ENCODE results near the gene CNTNAP2.

DNA sequence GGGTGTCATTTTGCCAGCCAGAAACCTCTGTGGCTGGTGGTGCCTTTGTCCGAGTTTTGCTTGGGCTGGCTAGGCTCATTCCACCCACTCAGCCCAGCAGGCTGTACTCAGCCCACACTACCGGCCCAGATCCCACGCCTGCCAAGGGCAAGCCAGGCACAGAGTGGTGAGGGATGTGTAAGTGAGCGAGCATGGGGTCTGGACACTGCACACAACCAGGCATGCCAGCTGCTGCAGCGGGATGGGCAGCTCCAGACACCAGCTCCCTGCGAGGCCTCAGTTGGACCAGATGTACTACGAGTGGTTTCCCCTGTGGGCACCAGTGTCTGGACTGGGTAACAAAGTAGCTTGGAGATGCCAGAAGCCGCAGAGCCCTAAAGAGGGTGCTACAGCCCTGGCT, 2339.8 kb downstream of the CNTNAP2 start:
- TF ChIP-seq, protein P1, sequence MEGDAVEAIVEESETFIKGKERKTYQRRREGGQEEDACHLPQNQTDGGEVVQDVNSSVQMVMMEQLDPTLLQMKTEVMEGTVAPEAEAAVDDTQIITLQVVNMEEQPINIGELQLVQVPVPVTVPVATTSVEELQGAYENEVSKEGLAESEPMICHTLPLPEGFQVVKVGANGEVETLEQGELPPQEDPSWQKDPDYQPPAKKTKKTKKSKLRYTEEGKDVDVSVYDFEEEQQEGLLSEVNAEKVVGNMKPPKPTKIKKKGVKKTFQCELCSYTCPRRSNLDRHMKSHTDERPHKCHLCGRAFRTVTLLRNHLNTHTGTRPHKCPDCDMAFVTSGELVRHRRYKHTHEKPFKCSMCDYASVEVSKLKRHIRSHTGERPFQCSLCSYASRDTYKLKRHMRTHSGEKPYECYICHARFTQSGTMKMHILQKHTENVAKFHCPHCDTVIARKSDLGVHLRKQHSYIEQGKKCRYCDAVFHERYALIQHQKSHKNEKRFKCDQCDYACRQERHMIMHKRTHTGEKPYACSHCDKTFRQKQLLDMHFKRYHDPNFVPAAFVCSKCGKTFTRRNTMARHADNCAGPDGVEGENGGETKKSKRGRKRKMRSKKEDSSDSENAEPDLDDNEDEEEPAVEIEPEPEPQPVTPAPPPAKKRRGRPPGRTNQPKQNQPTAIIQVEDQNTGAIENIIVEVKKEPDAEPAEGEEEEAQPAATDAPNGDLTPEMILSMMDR (IDR thresholded peaks at IDR 0.05): no peak
- TF ChIP-seq POLR2A (IDR thresholded peaks at IDR 0.05): no peak
